Hepatocyte (in vitro differentiated cells): ENCODE data around the gene SLC38A10.

Experiments
- CTCF ChIP-seq: fragments of 200-600 bp; sonication (generic); IDR thresholded peaks from 2 replicates; pipeline ENCODE4 v1.5.1; 2016; ENCODE audit warnings: antibody characterized with exemption, mild to moderate bottlenecking; ENCODE audit not compliant: poor library complexity
- EZH2 ChIP-seq: fragments of 200-600 bp; sonication (generic); IDR thresholded peaks from 2 replicates; pipeline ENCODE4 v1.6.1; 2016; ENCODE audit warnings: antibody characterized with exemption, mild to moderate bottlenecking, borderline replicate concordance
- EZH2phosphoT487 ChIP-seq: fragments of 200-600 bp; sonication (generic); IDR thresholded peaks from one replicate; pipeline ENCODE4 v1.6.1; 2018; ENCODE audit warnings: antibody characterized with exemption, mild to moderate bottlenecking, low read depth, moderate library complexity; ENCODE audit not compliant: unreplicated experiment, severe bottlenecking

GRCh38 chr17:81288715-81289114 is 6.4 kb downstream of the SLC38A10 start:
- TF ChIP-seq CTCF, result no peak
- no peak for TF ChIP-seq EZH2phosphoT487
- TF ChIP-seq EZH2, result no peak
